ENCODE results near the gene VWC2. TPM values are rescaled to one million over a fixed set of nuclear protein-coding genes. Genes with fewer than 3 reads are reported as not detected.

Gene VWC2
- total RNA-seq: under 0.01 TPM in 1 of 2 replicates, not detected in the other

GRCh38 chr7:49773218-49773935 lies at the start of gene VWC2:
Gene VWC2 (plus strand): TSS chr7:49773638. CDS start chr7:49775436, 1,798 bp downstream.

